GM21737 (cell line): ENCODE measurements around the gene CD99L2.

Source experiments
- ATAC-seq: cut with Tn5 transposase; IDR thresholded peaks from one replicate; pipeline ENCODE4 v1.9.1; 2021; ENCODE audit warnings: mild to moderate bottlenecking, moderate library complexity; ENCODE audit not compliant: unreplicated experiment

Gene CD99L2

GRCh38 chrX:150898343-150899190 is at the start of gene CD99L2:
Gene CD99L2 (minus strand): TSS chrX:150898668. CDS start chrX:150898588, 80 bp downstream.
- ATAC-seq = peak; percentile 92

GRCh38 chrX:150944233-150944632 is 45.8 kb upstream of the CD99L2 start:
- no peak for ATAC-seq

GRCh38 chrX:150942942-150943594 is 44.6 kb upstream of the CD99L2 start:
- ATAC-seq = no peak

- no peak for ATAC-seq
Observed at GRCh38 chrX:150941580-150941979, 43.1 kb upstream of the CD99L2 start.

GRCh38 chrX:150940844-150941495 is 42.5 kb upstream of the CD99L2 start:
- no peak for ATAC-seq

- ATAC-seq = no peak
Observed at GRCh38 chrX:150936556-150936955, 38.1 kb upstream of the CD99L2 start.

GRCh38 chrX:150935467-150935866 is 37.0 kb upstream of the CD99L2 start:
- ATAC-seq = no peak

- ATAC-seq = no peak
Observed at GRCh38 chrX:150934453-150934852, 36.0 kb upstream of the CD99L2 start.

GRCh38 chrX:150933945-150934350 is 35.5 kb upstream of the CD99L2 start:
- ATAC-seq = no peak

GRCh38 chrX:150929058-150929457 is 30.6 kb upstream of the CD99L2 start:
- ATAC-seq = no peak

- no peak for ATAC-seq
Observed at GRCh38 chrX:150926791-150927190, 28.3 kb upstream of the CD99L2 start.

- no peak for ATAC-seq
Observed at GRCh38 chrX:150926304-150926703, 27.8 kb upstream of the CD99L2 start.

GRCh38 chrX:150919401-150919800 is 20.9 kb upstream of the CD99L2 start:
- no peak for ATAC-seq

- no peak for ATAC-seq
Observed at GRCh38 chrX:150913511-150913910, 15.0 kb upstream of the CD99L2 start.

GRCh38 chrX:150907474-150907873 is 9.0 kb upstream of the CD99L2 start:
- no peak for ATAC-seq

- no peak for ATAC-seq
Observed at GRCh38 chrX:150906694-150907093, 8.2 kb upstream of the CD99L2 start.

GRCh38 chrX:150905293-150905692 is 6.8 kb upstream of the CD99L2 start:
- ATAC-seq = no peak

- no peak for ATAC-seq
Observed at GRCh38 chrX:150903110-150903508, 4.6 kb upstream of the CD99L2 start.

GRCh38 chrX:150902434-150903109 is 4.1 kb upstream of the CD99L2 start:
- no peak for ATAC-seq

- peak; percentile 28 for ATAC-seq
Observed at GRCh38 chrX:150899191-150899757, 806 bp upstream of the CD99L2 start.
